ENCODE data around the gene CDHR5.

Gene CDHR5

GRCh38 chr11:610146-610801 is 14.5 kb downstream of the CDHR5 start:
- CTCF ChIA-PET, result no interaction called here

GRCh38 chr11:609341-609811 is 15.4 kb downstream of the CDHR5 start:
- peak overlapping the region; percentile 88 for H3K27ac ChIP-seq
- ChIA-PET POLR2A (ENCODE audit: low non-redundant PET) (no interaction called here), CTCF (no interaction called here)
- TF ChIP-seq CTCF (conservative IDR thresholded peaks at IDR 0.05; ENCODE audit: low read depth), result no peak
- no peak for DNase-seq (ENCODE audit: low spot score)

More at GRCh38 chr11:610146-610801, 14.5 kb downstream of the CDHR5 start:
- H3K27ac ChIP-seq, result peak overlapping the region; percentile 88
- TF ChIP-seq CTCF (conservative IDR thresholded peaks at IDR 0.05; ENCODE audit: low read depth), result no peak
- no peak for DNase-seq (ENCODE audit: low spot score)
- POLR2A ChIA-PET (ENCODE audit: low non-redundant PET), result no interaction called here

- no peak for TF ChIP-seq CTCF (conservative IDR thresholded peaks at IDR 0.05; ENCODE audit: low read depth)
- POLR2A ChIA-PET (ENCODE audit: low non-redundant PET), result no interaction called here
- no peak overlapping the region for H3K27ac ChIP-seq
- no peak for DNase-seq (ENCODE audit: low spot score)
- CTCF ChIA-PET, result no interaction called here
Measured at GRCh38 chr11:608791-609251, 15.9 kb downstream of the CDHR5 start.

GRCh38 chr11:607971-608659 is 16.6 kb downstream of the CDHR5 start:
- CTCF ChIA-PET, result no interaction called here
- POLR2A ChIA-PET (ENCODE audit: low non-redundant PET), result interaction anchor here (1.1 kb wide), 1 partner anchor 7 kb away, joined by 3 read pairs; the partner anchor contains the start of gene IRF7
- peak overlapping the region; percentile 79 for H3K27ac ChIP-seq
- no peak for TF ChIP-seq CTCF (conservative IDR thresholded peaks at IDR 0.05; ENCODE audit: low read depth)
- DNase-seq (ENCODE audit: low spot score), result no peak

GRCh38 chr11:607020-607780 is 17.6 kb downstream of the CDHR5 start:
- TF ChIP-seq CTCF (conservative IDR thresholded peaks at IDR 0.05; ENCODE audit: low read depth), result no peak
- peak overlapping the region; percentile 79 for H3K27ac ChIP-seq
- CTCF ChIA-PET, result no interaction called here
- POLR2A ChIA-PET (ENCODE audit: low non-redundant PET), result interaction anchor here (1.1 kb wide), 1 partner anchor 8 kb away, joined by 3 read pairs; the partner anchor contains the start of gene IRF7
- DNase-seq (ENCODE audit: low spot score), result no peak

- CTCF ChIA-PET, result no interaction called here
- POLR2A ChIA-PET (ENCODE audit: low non-redundant PET), result no interaction called here
- H3K27ac ChIP-seq, result peak overlapping the region; percentile 79
- DNase-seq (ENCODE audit: low spot score), result peak; percentile 82
- TF ChIP-seq CTCF (conservative IDR thresholded peaks at IDR 0.05; ENCODE audit: low read depth), result no peak
Measured at GRCh38 chr11:606245-606644, 18.5 kb downstream of the CDHR5 start.

Measured in RWPE1 (cell line).